NCI-H510A (cell line): ENCODE results near the gene MDM2.
"Not testable (repeated sequence)": the region's sequence is repeated elsewhere in the genome, so short reads cannot be mapped to it uniquely, and the experiment has no call there.

Experiments used
- DNase-seq: peaks from one replicate; lab custom pipeline; 2025; lab: John Stamatoyannopoulos, UW

Gene MDM2

GRCh38 chr12:68827895-68828671, 20.1 kb downstream of the MDM2 start:
- no peak for DNase-seq

GRCh38 chr12:68828672-68829068, 20.7 kb downstream of the MDM2 start:
- DNase-seq, result no peak

- DNase-seq, result no peak
These were observed 23.3 kb downstream of the MDM2 start for GRCh38 chr12:68831272-68831671.

- DNase-seq, result no peak
These were observed 23.9 kb downstream of the MDM2 start for GRCh38 chr12:68831751-68832503.

- no peak for DNase-seq
These were observed 24.5 kb downstream of the MDM2 start for GRCh38 chr12:68832504-68832867.

DNA sequence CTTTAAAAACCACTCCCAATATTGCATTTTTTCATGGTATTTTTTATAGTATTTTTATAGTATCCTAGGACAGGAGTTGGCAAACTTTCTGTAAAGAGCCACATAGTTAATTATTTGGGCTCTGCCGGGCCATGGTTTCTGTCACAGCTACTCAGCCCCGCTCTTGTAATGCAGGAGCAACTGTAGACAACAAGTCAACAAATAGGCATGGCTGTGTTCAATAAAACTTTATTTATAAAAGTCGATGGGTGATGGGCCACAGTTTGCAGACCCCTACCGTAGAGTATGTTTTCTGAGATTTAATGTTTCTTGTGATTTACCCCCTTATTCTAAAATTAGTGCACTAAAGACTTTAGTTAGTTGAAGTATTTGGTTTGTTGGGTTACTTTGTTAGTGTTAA, 25.5 kb downstream of the MDM2 start:
- DNase-seq, result no peak

DNA sequence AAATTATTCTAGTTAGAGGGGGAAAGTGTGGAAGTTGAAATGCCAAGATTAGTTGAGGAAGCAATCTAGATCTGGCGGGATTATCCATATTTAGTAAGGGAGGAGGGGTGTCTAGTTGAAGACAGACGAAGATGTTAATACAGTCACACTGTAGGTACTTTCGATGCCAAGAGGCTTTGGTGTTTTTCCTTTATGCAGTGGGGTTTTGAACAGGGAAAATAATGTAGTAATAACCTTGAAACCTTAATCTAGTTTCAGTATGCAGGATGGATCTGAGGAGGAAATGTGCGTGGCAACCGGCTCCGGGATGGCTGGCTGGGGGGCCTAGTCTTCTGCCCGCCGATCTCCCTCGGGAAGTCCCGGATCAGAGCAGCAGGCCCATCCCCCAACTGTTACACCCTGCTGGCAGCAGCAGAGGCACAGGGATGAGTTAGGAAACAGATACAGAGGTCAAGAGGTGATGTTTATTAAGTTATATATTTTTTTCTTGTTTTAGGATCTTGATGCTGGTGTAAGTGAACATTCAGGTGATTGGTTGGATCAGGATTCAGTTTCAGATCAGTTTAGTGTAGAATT, 27.4 kb downstream of the MDM2 start:
- no peak for DNase-seq

- DNase-seq, result no peak
These were observed 29.2 kb downstream of the MDM2 start for GRCh38 chr12:68837215-68837614.

DNA sequence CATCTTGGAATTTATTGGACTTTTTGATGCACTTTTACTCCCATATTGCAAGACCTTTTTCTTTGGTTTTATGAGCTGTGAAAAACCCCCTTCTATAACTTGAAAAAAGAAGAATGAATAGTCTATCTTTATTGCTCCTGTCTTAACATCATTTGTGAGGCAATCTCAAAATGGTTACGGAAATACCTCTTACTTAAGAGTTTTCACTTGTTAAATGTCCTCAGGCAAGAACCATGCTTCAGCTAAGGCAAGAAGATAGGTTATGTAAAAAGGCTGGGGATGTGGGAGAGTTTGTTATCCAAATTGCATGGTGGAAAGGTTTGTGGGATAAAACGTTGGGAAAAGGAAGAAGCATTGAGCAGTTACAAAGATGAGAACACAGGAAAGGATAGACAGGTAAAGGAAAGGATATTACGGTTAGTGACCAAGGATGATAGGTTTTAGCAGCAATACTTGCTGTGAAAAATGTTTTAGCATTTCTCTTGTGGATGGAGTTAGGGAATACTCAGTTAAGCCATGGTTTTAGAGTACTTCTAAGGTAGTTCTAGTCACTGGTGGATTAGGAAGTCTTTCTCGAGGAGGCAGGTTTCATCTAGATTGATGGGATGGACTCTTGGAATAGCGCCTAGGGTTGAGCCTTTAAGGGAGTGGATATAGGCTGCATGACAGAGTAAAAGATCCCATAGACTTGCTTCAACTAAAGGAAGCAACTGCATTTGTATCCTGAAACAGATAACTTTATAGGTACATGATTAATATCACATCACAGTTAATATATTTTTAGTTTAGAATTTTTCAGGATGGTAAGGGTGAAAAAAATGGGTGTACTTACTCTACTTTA, 30.3 kb downstream of the MDM2 start:
- DNase-seq, result no peak

GRCh38 chr12:68839183-68840147, 31.5 kb downstream of the MDM2 start:
- DNase-seq, result no peak

DNA sequence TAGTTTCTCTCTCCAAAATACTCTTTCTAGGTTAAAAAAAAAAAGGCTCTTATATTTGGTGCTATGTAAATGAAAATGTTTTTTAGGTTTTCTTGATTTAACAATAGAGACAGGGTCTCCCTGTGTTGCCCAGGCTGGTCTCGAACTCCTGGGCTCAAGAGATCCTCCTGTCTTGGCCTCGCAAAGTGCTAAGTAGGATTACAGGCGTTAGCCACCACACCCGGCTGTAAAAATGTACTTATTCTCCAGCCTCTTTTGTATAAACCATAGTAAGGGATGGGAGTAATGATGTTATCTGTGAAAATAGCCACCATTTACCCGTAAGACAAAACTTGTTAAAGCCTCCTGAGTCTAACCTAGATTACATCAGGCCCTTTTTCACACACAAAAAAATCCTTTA, 33.2 kb downstream of the MDM2 start:
- DNase-seq, result not testable (repeated sequence)

DNA sequence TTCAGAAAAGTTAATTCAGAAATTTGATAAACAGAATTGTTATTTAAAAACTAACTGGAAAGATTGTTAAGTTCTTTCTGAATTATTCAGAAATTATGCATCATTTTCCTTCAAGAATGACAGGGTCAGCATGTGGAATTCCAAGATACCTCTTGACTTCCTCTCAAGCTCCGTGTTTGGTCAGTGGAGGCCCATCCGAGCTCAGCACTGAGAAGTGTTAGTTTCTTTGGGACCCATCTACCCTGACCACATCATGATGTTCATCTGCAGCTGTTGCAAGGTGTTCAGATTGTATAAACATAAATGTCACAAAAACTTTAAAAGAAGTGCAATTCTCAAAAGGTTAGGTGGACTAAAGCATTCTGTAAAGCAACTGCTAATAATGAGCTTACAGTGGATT, 33.7 kb downstream of the MDM2 start:
- no peak for DNase-seq

- no peak for DNase-seq
These were observed 34.1 kb downstream of the MDM2 start for GRCh38 chr12:68842123-68842522.

- no peak for DNase-seq
These were observed 35.0 kb downstream of the MDM2 start for GRCh38 chr12:68842784-68843567.

- DNase-seq, result no peak
These were observed 36.4 kb downstream of the MDM2 start for GRCh38 chr12:68844318-68844745.

DNA sequence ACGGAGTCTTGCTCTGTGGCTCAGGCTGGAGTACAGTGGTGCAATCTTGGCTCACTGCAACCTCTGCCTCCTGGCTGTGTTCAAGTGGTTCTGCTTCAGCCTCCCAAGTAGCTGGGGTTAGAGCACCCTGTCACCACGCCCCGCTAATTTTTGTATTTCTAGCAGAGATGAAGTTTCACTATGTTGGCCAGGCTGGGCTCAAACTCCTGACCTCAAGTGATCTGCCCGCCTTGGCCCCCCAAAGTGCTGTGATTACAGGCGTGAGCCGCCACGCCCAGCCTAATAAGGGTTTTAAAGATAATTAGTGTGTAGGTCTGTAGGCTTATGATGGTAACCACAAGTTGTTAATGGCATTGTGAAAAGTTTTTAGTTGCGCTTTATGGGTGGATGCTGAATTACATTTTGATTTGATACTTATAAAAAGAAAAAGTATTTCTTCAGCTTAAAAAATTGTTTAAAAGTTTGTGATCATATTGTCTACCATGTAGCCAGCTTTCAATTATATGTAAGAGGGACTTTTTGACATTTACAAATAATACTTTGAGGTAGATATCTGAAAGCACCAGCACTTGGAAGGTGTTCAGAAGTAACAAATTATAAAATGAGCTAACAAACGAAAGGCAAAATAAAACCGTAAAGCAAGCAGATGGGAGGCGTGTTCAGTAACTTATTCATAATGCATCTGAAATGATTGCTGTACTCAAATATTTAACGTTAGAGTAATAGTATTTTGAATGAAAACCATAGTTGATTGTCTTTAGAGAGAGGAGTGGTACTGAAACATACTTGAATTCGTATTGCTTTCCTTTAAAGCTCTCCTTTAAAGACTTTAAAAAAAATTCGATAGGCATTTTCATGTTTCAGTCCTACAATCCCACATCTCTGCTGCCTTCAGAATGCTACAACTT, 37.1 kb downstream of the MDM2 start:
- no peak for DNase-seq

GRCh38 chr12:68846811-68847210, 38.8 kb downstream of the MDM2 start:
- no peak for DNase-seq

- DNase-seq, result no peak
These were observed 42.4 kb downstream of the MDM2 start for GRCh38 chr12:68850390-68850789.
